K562 (cell line): Measurements from ENCODE around the gene C2orf76. TPM values are rescaled to one million over a fixed set of nuclear protein-coding genes. Genes with fewer than 3 reads are reported as not detected.

Experiments
- ATF7 ChIP-seq: fragments of 450-650 bp; IDR thresholded peaks from 2 replicates; pipeline ENCODE4 v1.7.1; 2014; ENCODE audit warnings: mild to moderate bottlenecking, moderate library complexity
- CBFA2T3 ChIP-seq: fragments of 450-650 bp; IDR thresholded peaks from 2 replicates; pipeline ENCODE4 v1.6.1; 2017
- CCNT2 ChIP-seq: IDR thresholded peaks from 2 replicates; pipeline ENCODE4 v1.6.1; 2011; ENCODE audit warnings: borderline replicate concordance, low read depth, mild to moderate bottlenecking, moderate library complexity, mixed read lengths, low read length; ENCODE audit not compliant: insufficient read length; ENCODE audit errors: extremely low read depth
- CREB1 ChIP-seq, 2 experiments: sonication (generic) in 1 of 2; formaldehyde crosslinking in 1 of 2; IDR thresholded peaks; 2 replicates each; pipeline versions ENCODE4 v1.6.1 to v1.8.0; 2012 to 2022; ENCODE audit warnings: inconsistent platforms in 1 of 2, mild to moderate bottlenecking in 1 of 2, missing genetic modification reagents in 1 of 2, moderate library complexity in 1 of 2
- FOXP1 ChIP-seq: sonication (generic); formaldehyde crosslinking; IDR thresholded peaks from 2 replicates; pipeline ENCODE4 v1.8.0; 2022; ENCODE audit warnings: mild to moderate bottlenecking, missing genetic modification reagents
- HDAC6 ChIP-seq: IDR thresholded peaks from 2 replicates; pipeline ENCODE4 v1.6.1; 2012; ENCODE audit warnings: low read depth, mild to moderate bottlenecking, control low read depth, inconsistent platforms, low read length, moderate library complexity
- MEIS2 ChIP-seq: fragments of 450-650 bp; IDR thresholded peaks from 2 replicates; pipeline ENCODE4 v1.6.1; 2014; ENCODE audit warnings: mild to moderate bottlenecking; ENCODE audit not compliant: partially characterized antibody
- MNT ChIP-seq, 2 experiments: fragments of 450-650 bp; conservative IDR thresholded peaks; 2 replicates each; pipeline ENCODE4 v1.6.1; 2017; ENCODE audit warnings: mild to moderate bottlenecking in 2 of 2, moderate library complexity in 2 of 2
- NFE2L1 ChIP-seq: fragments of 450-650 bp; IDR thresholded peaks from 2 replicates; pipeline ENCODE4 v1.6.1; 2016; ENCODE audit warnings: missing genetic modification characterization, low read depth, mild to moderate bottlenecking, missing compliant biosample characterization, moderate library complexity, borderline replicate concordance
- NR4A1 ChIP-seq, 2 experiments: fragments of 250-450 bp in 1 of 2; fragments of 450-650 bp in 1 of 2; sonication (Bioruptor Pico) in 1 of 2; IDR thresholded peaks; 2 replicates each; pipeline versions ENCODE4 v1.4.0 to v1.6.1; 2016 to 2020; ENCODE audit warnings: mild to moderate bottlenecking in 2 of 2, missing compliant biosample characterization in 1 of 2, missing genetic modification characterization in 1 of 2, moderate library complexity in 1 of 2
- PCBP1 ChIP-seq: fragments of 200-400 bp; formaldehyde crosslinking; IDR thresholded peaks from 2 replicates; pipeline ENCODE4 v1.6.1; 2018; ENCODE audit warnings: mild to moderate bottlenecking, low read depth, low read length; ENCODE audit not compliant: poor library complexity, severe bottlenecking
- POLR2AphosphoS5 ChIP-seq: IDR thresholded peaks from 2 replicates; pipeline ENCODE4 v1.6.1; 2011; ENCODE audit warnings: mild to moderate bottlenecking, low read depth, low read length, moderate library complexity; ENCODE audit not compliant: control insufficient read depth, insufficient read depth
- POLR2G ChIP-seq: fragments of 200-400 bp; formaldehyde crosslinking; IDR thresholded peaks from 2 replicates; pipeline ENCODE4 v1.6.1; 2017; ENCODE audit warnings: low read depth, mild to moderate bottlenecking, antibody characterized with exemption, low read length, moderate library complexity
- POLR2H ChIP-seq: IDR thresholded peaks from 2 replicates; pipeline ENCODE4 v1.6.1; 2016; ENCODE audit warnings: missing genetic modification characterization, low read depth, mild to moderate bottlenecking, control low read depth, missing compliant biosample characterization, moderate library complexity
- RBFOX2 ChIP-seq: fragments of 200-400 bp; formaldehyde crosslinking; IDR thresholded peaks from 2 replicates; pipeline ENCODE4 v1.6.1; 2017; ENCODE audit warnings: low read depth, mild to moderate bottlenecking, low read length, moderate library complexity
- SETDB1 ChIP-seq: IDR thresholded peaks from one replicate; pipeline ENCODE4 v1.6.1; 2012; ENCODE audit warnings: low read length, control low read depth, inconsistent platforms
- SP1 ChIP-seq: sonication (generic); formaldehyde crosslinking; IDR thresholded peaks from 2 replicates; pipeline ENCODE4 v1.8.1; 2022; ENCODE audit warnings: mild to moderate bottlenecking, missing genetic modification reagents
- STAT5A ChIP-seq: IDR thresholded peaks from 2 replicates; pipeline ENCODE4 v1.6.1; 2012; ENCODE audit warnings: low read length, inconsistent platforms, borderline replicate concordance
- TCFL5 ChIP-seq: fragments of 250-450 bp; sonication (Bioruptor Pico); conservative IDR thresholded peaks from 2 replicates; pipeline ENCODE4 v1.6.1; 2021; ENCODE audit warnings: mild to moderate bottlenecking, moderate library complexity, matching md5 sums
- XRCC4 ChIP-seq: IDR thresholded peaks from one replicate; pipeline ENCODE4 v1.6.1; 2011; ENCODE audit not compliant: insufficient read depth, insufficient read length; ENCODE audit errors: extremely low read depth
- ZBTB12 ChIP-seq: fragments of 250-450 bp; sonication (Bioruptor Pico); IDR thresholded peaks from 2 replicates; pipeline ENCODE4 v1.4.0; 2020
- ZC3H8 ChIP-seq: fragments of 450-650 bp; IDR thresholded peaks from 2 replicates; pipeline ENCODE4 v1.6.1; 2017
- ZNF395 ChIP-seq: fragments of 200-800 bp; sonication (Bioruptor generic); IDR thresholded peaks from 2 replicates; pipeline ENCODE4 v1.6.1; 2017; ENCODE audit warnings: missing genetic modification characterization, missing compliant biosample characterization
- polyA plus RNA-seq, 8 experiments: library from polyadenylated mRNA; depleted of rRNA in 4 of 8; stranded (reverse) in 5 of 8; unstranded in 3 of 8; fragments of >200 nt; fragmentation: Nextera tagmentation in 2 of 8; fragmentation: Illumina TruSeq in 1 of 8; extraction: Ambion mirVana in 2 of 8; extraction: Trizol in 1 of 8; gene quantifications; 2 replicates each; pipeline versions ENCODE4 v1.2.1 to v1.2.3, GENCODE V29; 2011 to 2014; ENCODE audit warnings: inconsistent platforms in 1 of 8, missing spikeins in 1 of 8
- total RNA-seq, 7 experiments: library from RNA; depleted of rRNA in 6 of 7; stranded (reverse); fragments of >200 nt in 6 of 7; fragmentation: Illumina TruSeq in 2 of 7; extraction: Trizol in 2 of 7; gene quantifications; 2 replicates each; pipeline versions ENCODE4 v1.2.1 to v1.2.3, GENCODE V29; 2011 to 2021; ENCODE audit warnings: low replicate concordance in 1 of 7

Gene C2orf76
- total and polyA plus RNA-seq, 9 of the 15 experiments (the other 6 are each of a cell fraction or from before 2014, with no cell fraction given) = 4.8 to 26.2 (median 14.5) TPM

- TF ChIP-seq PCBP1 (no peak), MEIS2 (peak; percentile 47), POLR2H (tag) (peak; percentile 78), ZNF395 (peak; percentile 55; the same call in 1 of the 2 replicates), POLR2AphosphoS5 (peak; percentile 83), MNT (conservative IDR thresholded peaks at IDR 0.05) (peak; percentile 97 to 98), CREB1 (IDR thresholded peaks at IDR 0.05) (peak; percentile 38; the same call in 1 of the 2 replicates), CREB1 (CRISPR knock-in tag; IDR thresholded peaks at IDR 0.05) (peak; percentile 56), CBFA2T3 (peak; percentile 21; the same call in 1 of the 2 replicates), ZBTB12 (CRISPR knock-in tag) (0 out of 2 replicates have a peak, but pooled peaks have one; percentile 24), ATF7 (peak; percentile 76), CCNT2 (peak; percentile 95), NFE2L1 (tag) (no peak), RBFOX2 (peak; percentile 91), ZC3H8 (no peak), TCFL5 (no peak), STAT5A (no peak), NR4A1 (CRISPR knock-in tag; IDR thresholded peaks at IDR 0.05) (no peak), NR4A1 (tag; IDR thresholded peaks at IDR 0.05) (no peak), HDAC6 (no peak), FOXP1 (CRISPR knock-in tag) (peak; percentile 24; the same call in 1 of the 2 replicates), XRCC4 (no peak), SETDB1 (no peak), POLR2G (peak; percentile 91), SP1 (peak; percentile 87)
Observed at GRCh38 chr2:119366649-119367471, at the start of gene C2orf76, which contains the start of gene DBI (continued).
